LNCAP (cell line): ENCODE results near the gene SLC25A28.

Source experiments
- TF ChIP-seq, protein P1 (sequence below): fragments of 450-650 bp; IDR thresholded peaks from 2 replicates; pipeline ENCODE4 v1.5.1; 2017; ENCODE audit warnings: mild to moderate bottlenecking

Gene SLC25A28

DNA sequence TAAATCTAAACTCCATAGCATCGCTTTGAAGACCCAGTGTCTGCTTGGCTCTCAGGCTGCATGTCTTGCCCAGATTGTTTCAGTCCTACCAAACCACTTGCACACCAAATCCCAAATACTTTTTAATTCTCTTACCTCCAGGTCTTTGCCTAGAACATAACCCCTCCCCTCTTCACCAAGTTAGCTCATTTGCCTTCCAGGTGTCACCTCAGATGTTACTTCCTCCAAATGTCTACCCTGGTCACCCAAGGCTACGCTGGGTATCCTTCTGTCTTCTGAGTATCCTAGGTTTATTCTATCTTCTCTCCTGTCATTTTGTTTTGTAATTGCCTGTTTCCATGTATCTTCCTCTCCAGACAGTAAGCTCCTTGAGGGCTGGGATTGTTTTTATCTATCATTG lies 11.1 kb downstream of the SLC25A28 start:
- TF ChIP-seq, protein P1, sequence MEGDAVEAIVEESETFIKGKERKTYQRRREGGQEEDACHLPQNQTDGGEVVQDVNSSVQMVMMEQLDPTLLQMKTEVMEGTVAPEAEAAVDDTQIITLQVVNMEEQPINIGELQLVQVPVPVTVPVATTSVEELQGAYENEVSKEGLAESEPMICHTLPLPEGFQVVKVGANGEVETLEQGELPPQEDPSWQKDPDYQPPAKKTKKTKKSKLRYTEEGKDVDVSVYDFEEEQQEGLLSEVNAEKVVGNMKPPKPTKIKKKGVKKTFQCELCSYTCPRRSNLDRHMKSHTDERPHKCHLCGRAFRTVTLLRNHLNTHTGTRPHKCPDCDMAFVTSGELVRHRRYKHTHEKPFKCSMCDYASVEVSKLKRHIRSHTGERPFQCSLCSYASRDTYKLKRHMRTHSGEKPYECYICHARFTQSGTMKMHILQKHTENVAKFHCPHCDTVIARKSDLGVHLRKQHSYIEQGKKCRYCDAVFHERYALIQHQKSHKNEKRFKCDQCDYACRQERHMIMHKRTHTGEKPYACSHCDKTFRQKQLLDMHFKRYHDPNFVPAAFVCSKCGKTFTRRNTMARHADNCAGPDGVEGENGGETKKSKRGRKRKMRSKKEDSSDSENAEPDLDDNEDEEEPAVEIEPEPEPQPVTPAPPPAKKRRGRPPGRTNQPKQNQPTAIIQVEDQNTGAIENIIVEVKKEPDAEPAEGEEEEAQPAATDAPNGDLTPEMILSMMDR, result no peak

DNA sequence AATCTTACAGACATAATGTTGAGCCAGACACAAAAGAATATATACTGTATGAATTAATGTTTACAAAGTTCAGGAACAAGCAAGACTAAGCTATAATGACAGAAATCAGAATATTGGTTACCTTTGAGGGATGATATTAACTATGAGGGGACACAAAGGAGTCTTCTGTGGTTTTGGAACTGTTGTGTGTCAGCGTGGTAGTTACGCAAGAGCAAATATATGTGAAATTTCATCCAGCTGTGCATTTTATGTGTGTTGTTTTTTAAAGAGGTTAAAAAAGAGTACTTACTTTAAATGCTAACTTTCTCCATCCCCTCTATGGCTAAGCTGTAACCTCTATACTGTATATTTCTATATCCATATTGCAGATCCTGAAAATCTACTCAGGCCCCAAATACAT lies 14.9 kb downstream of the SLC25A28 start:
- TF ChIP-seq, protein P1, result no peak

DNA sequence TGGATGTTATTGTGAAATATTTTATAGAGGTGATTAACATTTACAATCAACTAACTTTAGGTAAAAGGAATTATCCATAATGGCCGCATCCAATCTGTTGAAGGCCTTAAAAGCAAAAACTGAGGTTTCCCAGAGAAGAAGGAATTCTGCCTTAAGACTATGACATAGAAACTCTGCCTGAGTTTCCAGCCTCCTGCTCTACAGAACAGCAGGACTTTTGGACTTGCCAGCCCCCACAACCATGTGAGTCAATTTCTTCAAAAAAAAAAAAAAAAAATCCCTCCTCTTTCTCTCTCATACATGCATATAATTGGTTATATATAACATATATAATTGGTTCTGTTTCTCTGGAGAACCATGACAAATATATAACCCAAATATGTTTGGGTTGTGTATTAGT lies 15.4 kb downstream of the SLC25A28 start:
- TF ChIP-seq, protein P1, result no peak

DNA sequence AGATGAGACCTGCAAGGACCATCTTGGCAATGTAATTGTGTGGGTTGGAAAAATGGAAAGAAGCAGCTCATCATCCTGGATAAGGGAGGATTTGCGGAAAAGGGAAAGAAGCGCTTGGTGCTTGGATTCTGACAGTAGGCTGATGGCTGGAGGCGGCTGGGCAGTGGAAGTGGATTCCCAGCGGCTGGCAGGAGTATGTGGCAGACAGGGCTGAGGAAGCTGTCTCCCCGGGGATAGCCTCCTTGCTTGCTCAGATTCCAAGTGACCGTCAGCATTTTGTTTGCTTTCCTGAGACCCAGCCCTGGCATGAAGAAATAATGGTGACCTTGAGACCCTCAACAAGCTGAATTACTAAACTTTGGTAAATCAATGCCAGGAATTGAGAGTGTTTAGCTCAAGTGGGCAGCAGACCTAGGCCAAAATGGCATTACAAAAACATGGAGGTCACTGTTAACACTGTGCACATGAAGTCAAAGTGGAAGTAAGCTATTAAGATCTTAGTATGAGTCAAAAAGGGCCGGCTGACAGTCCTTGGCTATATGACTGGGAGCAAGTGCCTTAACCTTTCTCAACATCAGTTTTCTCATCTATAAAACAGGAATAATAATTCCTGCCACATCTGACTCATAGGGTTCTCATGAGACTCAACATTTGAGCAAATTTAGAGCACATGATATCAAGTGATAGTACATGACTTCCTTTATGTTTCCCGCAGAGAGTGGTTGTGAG lies 21.3 kb downstream of the SLC25A28 start:
- TF ChIP-seq, protein P1, result no peak

DNA sequence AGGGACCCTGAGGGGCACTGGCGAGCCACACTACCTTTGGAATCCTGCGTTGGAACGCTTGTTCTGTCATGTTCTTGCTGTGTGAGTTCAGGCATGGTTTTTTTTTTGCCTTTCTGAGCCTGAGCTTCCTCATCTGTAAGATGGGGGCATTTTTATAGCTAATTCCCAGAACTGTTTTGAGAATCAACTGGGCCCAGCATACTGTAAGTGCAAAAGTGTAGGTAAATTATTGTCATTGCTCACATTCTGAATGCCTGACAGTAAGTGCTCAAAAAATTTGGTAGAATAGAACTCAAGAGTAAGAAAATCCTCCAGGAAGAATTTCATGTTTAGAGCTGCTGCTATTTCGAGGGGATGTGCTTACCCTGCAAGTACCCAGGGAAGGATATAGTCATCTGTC lies 22.2 kb downstream of the SLC25A28 start:
- TF ChIP-seq, protein P1, result no peak

DNA sequence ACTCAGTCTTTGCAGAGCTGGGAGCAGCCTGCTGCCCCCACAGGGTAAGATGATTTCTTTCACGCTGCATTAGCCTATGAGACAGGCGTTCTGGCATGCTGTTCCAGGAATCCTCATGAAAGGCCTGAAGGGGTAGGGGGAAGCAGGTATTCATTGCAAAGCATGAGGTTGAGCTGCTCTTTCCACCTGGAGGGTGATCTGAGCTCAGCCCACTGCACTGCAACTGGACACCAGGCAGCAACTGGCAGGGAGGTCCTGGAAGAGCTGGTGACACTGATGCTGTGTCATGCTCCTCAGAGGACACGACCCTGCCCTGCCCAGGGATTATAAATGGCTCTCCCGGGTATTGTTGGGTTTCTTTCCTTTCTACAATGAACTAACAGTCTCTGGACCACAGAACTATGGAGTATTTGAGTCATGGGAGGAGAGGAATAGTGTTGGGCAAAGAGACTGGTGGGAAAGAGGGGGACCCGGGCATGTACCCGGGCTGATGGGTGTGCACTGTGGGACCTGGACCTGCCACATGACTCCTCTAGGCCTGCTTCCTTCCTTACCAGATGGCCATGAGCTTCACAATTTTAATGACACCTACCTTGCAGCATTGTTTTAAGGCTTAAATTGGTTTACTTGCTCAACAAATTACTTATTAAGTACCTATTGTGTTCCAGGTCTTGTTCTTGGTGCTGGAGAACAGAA lies 24.3 kb downstream of the SLC25A28 start:
- TF ChIP-seq, protein P1, result no peak

DNA sequence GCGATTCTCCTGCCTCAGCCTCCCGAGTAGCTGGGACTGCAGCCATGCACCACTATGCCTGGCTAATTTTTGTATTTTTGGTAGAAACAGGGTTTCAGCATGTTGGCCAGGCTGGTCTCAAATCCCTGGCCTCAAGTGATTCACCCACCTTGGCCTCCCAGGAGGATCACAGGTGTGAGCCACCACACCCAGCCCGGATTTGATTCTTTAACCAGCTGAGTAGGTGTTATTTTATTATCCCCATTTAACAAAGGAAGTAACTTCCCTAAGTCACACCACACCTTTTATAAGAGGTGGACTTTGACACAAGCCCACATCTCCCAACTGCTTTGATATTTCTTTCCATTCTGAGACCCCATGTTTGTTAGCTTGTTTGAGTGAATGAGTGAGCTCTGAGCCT lies 25.0 kb downstream of the SLC25A28 start:
- TF ChIP-seq, protein P1, result no peak
